ENCODE results near the gene AEN.

The AEN gene

GRCh38 chr15:88620995-88621772, at the start of gene AEN:
AEN (plus strand) TSS chr15:88621340; CDS start chr15:88626210, 4,870 bp downstream.
- peak; percentile 98 for DNase-seq

DNA sequence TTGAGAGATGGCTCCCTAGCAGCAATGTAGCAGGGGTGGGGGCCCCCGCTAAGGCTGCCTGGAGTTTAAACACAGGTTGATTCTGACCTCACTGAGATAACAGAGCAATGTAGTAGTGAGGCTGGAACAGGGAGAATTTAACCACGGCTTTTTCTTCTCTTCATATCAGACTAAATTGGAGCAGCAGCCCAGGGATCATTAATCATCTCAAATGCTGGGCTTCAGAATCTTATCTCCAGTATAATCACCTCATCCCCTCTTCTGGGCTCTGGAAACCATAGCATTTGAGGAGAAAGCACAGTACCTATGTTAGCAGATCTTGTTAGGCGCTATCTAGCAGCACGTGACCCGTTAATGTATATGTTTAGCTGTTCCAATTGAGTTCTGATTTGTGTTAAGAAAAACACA, 49.3 kb upstream of the AEN start:
- no peak for DNase-seq

DNA sequence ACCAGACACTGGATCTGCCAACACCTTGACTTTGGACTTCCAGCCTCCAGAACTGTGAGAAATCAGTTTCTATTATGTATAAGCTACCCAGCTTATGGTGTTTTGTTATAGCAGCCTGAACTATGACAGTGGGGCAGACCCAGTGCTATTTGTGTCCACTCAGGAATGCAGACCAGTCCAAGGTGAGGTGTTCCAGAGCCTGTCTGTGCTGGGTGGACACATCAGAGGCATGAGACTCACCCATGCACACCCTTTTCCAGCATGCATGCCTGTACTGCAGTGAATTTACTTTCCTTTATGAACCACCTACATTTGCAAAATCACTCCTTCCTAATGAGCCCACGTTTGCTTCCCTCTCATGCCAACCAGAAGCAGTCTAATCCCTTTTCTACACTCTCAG, 47.1 kb upstream of the AEN start:
- DNase-seq = no peak

- DNase-seq = no peak
Measured at GRCh38 chr15:88574655-88575054, 46.5 kb upstream of the AEN start.

- DNase-seq = no peak
Measured at GRCh38 chr15:88579322-88579721, 41.8 kb upstream of the AEN start.

- no peak for DNase-seq
Measured at GRCh38 chr15:88580532-88580931, 40.6 kb upstream of the AEN start.

- no peak for DNase-seq
Measured at GRCh38 chr15:88586401-88587162, 34.6 kb upstream of the AEN start.

GRCh38 chr15:88590759-88591158, 30.4 kb upstream of the AEN start:
- DNase-seq = no peak

- no peak for DNase-seq
Measured at GRCh38 chr15:88591384-88591783, 29.8 kb upstream of the AEN start.

DNA sequence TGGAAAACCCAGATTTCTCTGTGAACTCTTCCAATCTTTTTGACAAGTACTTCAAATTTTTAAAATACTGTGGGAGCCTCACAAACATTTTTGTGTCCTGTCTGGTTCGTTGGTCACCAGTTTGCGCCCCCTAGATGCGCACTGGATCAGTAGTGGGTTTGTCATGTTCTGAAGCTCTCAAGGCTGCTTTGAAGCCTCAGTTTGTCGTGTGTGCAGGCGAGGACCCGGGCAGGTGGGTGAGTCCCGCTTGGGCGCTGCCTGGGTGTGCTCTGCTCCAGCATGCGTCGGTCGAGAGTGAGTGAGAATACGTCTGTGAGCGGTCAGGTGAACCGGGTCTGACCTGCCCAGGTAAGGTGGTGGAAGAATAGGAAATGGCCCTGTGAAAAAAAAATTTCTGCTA, 17.3 kb upstream of the AEN start:
- no peak for DNase-seq

DNA sequence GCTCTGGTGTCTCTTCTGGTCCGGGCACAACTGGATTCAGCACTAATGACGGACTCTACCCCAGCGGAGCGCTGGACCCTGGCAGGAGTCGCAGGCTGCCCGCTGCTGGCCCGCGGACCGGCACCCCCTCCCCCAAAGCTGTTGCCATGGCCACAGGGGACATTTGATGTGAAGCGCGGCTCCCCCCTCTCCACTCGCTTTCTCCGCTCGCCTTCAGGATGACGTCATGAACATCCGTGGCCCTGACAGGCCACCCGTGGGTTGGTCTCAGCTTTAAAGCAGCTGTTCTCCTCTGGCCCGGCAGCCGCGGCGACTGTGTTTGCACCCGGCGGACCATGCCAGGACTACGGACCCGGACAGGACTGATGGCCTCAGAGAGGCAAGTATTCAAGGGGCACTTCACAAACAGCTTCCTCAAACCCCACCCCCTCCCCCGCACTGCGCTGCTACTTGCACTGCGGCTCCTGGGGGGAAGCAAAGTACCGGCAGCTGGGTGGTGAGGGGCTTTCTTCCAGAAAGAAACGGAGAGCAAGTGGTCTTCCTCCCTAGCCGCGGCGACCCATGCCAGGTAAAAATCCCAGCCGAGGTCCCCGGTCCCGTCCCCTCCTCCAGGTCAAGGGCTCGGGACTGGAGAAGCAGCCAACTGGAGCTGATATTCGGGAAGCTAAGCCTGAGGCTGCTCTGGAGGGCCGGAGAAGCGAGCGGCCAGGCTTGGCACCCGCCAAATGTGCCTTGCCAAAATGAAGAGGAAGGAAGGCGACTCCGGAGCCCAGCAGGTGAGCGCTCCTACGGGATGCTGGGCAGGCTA, 16.6 kb upstream of the AEN start:
- DNase-seq = no peak

GRCh38 chr15:88605189-88606069, 15.7 kb upstream of the AEN start:
- DNase-seq = peak; percentile 76

DNA sequence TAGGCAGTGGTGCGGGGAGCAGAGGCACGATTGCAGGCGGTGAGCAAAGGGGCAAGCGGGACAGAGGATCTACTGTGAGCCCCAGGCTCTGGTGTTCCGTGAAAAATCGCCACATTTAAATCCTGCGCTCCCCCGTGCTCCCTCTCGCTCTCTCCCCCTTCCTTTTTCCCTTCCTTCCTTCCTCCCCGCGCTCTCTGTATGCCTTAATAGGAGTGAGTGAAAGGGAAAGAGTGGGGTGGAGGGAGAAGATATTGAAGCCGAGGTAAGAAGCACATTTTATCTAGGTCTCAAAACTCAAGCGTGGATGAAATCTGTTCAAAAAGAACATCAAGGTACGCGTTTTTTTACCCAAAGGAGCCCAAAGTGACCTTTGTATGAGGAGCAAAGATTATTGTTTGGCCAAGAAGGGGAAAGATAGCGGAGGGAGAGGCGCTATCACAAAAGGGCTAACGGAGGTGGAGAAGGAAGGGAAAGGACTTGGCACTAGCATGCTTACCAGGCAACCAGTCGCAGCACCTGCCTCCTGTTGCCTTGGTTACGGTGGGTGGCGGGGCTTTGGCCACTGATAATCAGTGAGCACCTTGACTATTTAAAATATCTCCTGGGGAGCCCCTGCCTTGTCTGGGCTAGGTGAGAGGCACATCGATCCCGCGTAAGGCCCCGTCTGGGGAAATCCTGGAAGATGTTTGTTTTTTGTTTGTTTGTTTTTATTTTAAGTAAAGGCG, 14.9 kb upstream of the AEN start:
- no peak for DNase-seq

DNA sequence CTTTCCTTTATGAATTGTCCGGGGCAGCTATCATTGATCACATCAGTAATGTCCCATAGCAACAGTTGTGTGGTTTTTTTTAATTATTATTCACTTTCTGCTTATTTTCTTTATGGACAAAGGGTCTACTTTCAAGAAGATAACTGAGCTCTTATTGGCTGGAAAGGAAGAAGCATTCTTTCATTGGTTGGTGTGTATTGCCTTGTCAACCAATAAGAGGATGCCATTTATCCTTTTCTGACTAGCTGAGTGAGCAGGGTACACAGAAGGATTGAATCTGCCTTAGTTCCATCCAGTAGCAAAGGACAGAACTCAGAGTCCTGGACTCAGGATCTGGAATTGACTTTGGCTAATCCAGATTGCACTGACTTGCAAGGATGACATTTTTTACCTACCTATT, 13.2 kb upstream of the AEN start:
- DNase-seq = no peak

DNA sequence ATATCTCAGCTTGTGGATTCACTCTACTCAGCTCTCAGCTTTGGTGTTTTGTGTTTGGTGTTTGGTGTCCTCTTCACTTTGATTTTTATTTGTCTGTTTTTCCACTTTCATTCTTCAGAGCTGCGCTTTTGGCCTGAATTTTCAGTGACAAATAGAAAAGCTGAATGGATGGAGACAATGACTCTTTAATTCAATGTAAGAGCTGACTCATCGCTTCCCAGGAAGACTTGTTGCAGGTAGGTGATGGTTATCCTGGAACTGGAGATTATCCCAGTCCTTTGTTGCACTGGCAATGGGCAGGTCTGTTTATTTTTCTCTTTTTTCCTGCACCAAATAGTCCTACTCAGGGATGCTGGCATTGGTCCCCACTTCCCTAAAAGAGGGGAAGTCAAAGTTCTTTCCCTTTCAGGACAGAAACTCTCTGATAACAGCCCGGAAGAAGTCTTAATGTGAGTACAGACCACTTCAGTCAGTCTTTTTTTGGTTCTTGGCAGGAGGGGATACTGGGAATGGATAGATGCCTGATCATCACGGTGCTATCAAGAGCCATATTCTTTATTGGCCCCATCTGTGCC, 12.4 kb upstream of the AEN start:
- DNase-seq = no peak

DNA sequence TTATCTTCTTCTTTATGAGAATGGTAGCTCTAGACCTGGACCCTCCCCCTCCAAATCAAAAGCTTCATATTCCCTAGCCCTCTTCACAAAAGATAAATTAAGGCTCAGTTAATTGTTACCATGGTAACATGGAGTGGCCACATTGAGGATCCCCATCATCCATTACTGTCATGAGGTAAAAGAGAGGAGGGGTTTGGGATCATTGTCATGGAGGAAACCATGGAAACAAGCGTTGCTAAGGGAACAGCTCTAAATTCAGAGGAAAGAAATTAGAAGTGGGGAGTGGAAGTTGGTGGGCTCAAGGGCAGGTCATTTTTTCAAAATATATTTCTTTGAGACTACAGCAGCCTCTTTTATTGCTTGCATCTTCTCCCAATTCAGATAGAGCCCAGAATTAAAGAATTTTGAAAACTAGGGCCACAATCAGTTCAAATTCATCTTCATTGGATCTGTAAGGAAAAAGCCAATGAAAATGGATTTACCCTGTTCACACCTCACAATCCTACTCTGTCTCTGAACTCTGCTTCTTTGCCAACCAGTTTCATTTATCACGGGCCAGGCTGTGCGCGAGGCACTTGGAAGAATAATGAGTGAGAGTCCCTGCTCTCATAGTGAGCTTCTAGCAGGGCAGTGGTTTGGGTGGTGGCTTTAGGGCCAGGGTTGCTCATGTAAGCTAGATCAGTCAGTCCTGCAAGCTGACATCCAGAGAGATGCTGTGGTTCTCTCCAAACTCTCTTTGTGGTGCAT, 11.6 kb upstream of the AEN start:
- no peak for DNase-seq

DNA sequence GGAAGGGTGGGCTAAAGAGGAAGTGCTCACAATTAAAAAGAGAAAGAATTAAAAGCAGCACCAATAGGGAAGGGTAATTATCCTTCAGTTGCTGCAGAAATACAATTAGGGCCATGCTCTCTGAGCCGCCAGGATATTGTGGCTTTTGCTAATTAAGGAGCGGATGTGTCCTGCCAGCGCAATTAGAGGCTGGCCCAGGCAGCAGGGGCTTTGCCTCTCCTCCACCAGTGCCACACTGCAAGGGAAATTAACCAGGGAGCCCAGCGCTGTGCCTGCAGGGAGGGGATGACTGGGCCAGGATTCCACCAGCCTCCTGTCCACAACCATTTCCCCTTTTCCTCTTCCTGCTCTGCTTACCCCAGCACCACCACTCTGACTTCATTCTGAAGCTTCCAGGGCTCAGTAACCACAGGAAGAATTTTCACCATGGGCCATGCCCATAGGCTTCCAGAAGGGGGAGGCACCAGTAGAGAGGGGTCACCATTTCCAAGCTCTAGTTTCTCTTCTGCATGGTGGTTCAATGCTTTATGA, 10.4 kb upstream of the AEN start:
- no peak for DNase-seq

GRCh38 chr15:88612186-88612796, 8.8 kb upstream of the AEN start:
- no peak for DNase-seq

DNA sequence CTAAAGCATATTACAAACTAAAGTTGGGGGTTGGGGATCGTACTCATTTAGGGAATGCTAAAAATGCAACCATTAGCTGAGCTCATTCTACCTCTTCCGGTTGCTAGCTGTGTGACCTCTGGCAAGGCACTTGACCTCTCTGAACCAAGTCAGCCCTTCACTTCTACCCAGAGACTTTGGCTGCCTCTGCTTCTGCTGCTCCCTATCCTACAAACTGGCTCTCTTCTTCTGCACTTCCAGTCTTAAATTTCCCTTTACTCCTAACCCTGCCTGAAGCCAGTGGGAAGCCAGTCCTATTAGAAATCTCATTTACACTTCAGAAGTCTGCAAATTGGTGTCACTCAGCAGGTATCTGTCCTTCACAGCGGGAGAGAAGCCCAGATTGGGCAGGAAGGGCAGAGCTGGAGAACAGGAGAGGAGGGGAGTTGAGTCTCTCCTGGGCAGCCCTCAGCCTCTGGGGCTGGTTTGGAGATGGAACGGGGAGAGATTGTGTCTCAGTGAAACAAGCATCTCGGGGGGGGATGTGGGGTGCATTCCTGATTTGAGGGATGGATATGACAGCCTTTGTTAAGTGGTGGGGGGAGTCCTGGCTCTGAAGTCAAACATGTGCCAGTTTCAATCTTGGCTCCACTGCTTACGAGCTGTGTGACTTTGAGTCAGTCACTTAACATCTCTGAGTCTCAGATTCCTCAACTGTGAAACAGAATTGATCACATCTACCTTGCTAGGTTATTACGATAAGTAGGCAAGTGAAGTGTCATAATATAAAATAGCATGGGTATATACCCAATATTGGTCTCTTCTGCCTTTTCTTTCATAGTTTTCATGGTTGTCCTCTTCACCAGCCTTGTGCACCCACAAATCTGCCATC, 7.8 kb upstream of the AEN start:
- DNase-seq = no peak
